ENCODE measurements around the gene DPH6.

GRCh38 chr15:35514759-35515158 is 31.2 kb downstream of the DPH6 start:
- TF ChIP-seq CTCF (IDR thresholded peaks at IDR 0.05) (no peak), POLR2A (IDR thresholded peaks at IDR 0.05) (no peak)

All from Peyer's patch (tissue), 4 donors.